Measurements from ENCODE around the gene RAMAC. TPM values are rescaled to one million over a fixed set of nuclear protein-coding genes. Genes with fewer than 3 reads are reported as not detected.

RAMAC gene
- polyA plus RNA-seq, 1 donor from 2014 or later: 116 TPM

DNA sequence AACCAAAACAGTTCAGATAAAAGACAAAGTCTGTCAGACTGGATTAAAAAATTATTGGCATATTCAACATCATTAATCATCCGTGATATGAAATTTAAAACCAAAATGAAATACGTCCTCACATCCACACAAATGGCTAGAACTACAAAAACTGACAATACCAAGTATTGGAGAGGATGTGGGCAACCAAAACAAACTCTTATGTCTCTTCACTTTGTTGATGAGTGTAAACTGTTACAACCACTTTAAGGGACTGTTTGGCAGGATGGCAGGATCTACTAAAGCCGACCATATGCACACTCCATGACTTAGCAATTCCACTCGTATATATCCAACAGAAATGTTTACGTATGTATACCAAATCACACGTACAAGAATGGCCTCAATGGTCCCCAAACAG is 50.2 kb downstream of the RAMAC start:
- Histone ChIP-seq H3K79me2 (replicated peaks; ENCODE audit: insufficient read depth, low read length) (peaks cover 25% of the 10 kb centered on the region), H3K9ac (ENCODE audit: low read length) (no peak overlapping the region), H3K27me3 (ENCODE audit: insufficient read depth, low read depth, low read length) (no peaks in the 10 kb centered on the region), H3K27ac (ENCODE audit: low read length) (no peak overlapping the region), H3K4me2 (ENCODE audit: low read length) (no peak overlapping the region), H3K4me3 (ENCODE audit: low read length) (no peak overlapping the region), H2AFZ (ENCODE audit: low read depth, low read length) (no peak overlapping the region), H3F3A (ENCODE audit: insufficient read depth, low read length, poor library complexity, severe bottlenecking) (no peaks in the 10 kb centered on the region), H3K36me3 (ENCODE audit: insufficient read depth, low read length) (peaks cover 6% of the 10 kb centered on the region), H4K20me1 (ENCODE audit: insufficient read depth) (no peaks in the 10 kb centered on the region), H3K9me2 (ENCODE audit: insufficient read depth, low read length) (no peaks in the 10 kb centered on the region), H3K9me3 (ENCODE audit: low read length) (no peaks in the 10 kb centered on the region)
- TF ChIP-seq POLR2AphosphoS5 (IDR thresholded peaks at IDR 0.05) (no peak), RAD21 (conservative IDR thresholded peaks at IDR 0.05) (no peak), EZH2 (IDR thresholded peaks at IDR 0.05; ENCODE audit: borderline replicate concordance, insufficient read depth, low read length, poor library complexity, severe bottlenecking) (no peak)
- TF ChIP-seq, protein P1, sequence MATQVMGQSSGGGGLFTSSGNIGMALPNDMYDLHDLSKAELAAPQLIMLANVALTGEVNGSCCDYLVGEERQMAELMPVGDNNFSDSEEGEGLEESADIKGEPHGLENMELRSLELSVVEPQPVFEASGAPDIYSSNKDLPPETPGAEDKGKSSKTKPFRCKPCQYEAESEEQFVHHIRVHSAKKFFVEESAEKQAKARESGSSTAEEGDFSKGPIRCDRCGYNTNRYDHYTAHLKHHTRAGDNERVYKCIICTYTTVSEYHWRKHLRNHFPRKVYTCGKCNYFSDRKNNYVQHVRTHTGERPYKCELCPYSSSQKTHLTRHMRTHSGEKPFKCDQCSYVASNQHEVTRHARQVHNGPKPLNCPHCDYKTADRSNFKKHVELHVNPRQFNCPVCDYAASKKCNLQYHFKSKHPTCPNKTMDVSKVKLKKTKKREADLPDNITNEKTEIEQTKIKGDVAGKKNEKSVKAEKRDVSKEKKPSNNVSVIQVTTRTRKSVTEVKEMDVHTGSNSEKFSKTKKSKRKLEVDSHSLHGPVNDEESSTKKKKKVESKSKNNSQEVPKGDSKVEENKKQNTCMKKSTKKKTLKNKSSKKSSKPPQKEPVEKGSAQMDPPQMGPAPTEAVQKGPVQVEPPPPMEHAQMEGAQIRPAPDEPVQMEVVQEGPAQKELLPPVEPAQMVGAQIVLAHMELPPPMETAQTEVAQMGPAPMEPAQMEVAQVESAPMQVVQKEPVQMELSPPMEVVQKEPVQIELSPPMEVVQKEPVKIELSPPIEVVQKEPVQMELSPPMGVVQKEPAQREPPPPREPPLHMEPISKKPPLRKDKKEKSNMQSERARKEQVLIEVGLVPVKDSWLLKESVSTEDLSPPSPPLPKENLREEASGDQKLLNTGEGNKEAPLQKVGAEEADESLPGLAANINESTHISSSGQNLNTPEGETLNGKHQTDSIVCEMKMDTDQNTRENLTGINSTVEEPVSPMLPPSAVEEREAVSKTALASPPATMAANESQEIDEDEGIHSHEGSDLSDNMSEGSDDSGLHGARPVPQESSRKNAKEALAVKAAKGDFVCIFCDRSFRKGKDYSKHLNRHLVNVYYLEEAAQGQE (IDR thresholded peaks at IDR 0.05; ENCODE audit: borderline replicate concordance): no peak

DNA sequence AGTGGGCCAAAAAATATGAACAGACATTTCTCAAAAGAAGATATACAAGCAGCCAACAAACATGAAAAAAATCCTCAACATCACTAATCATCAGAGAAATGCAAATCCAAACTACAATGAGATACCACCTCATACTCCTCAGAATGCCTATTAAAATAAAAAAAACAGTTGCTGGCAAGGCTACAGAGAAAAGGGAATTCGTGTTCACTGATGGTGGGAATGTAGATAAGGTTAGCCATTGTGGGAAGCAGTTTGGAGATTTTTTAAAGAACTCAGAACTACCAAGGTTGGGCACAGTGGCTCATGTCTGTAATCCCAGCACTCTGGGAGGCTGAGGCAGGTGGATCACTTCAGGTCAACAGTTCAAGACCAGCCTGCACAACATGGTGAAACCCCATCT is 53.2 kb downstream of the RAMAC start:
- no peak overlapping the region for H3K4me2 ChIP-seq (ENCODE audit: low read length)
- H3K9me3 ChIP-seq (ENCODE audit: low read length): no peaks in the 10 kb centered on the region
- no peak overlapping the region for H2AFZ ChIP-seq (ENCODE audit: low read depth, low read length)
- peaks cover 6% of the 10 kb centered on the region for H3K36me3 ChIP-seq (ENCODE audit: insufficient read depth, low read length)
- no peaks in the 10 kb centered on the region for H3K9me2 ChIP-seq (ENCODE audit: insufficient read depth, low read length)
- no peak overlapping the region for H3K4me3 ChIP-seq (ENCODE audit: low read length)
- no peak for TF ChIP-seq RAD21 (conservative IDR thresholded peaks at IDR 0.05)
- TF ChIP-seq POLR2AphosphoS5 (IDR thresholded peaks at IDR 0.05): no peak
- TF ChIP-seq, protein P1 (IDR thresholded peaks at IDR 0.05; ENCODE audit: borderline replicate concordance): no peak
- no peak for TF ChIP-seq TAF1 (IDR thresholded peaks at IDR 0.05; ENCODE audit: low read depth)
- TF ChIP-seq, protein P2, sequence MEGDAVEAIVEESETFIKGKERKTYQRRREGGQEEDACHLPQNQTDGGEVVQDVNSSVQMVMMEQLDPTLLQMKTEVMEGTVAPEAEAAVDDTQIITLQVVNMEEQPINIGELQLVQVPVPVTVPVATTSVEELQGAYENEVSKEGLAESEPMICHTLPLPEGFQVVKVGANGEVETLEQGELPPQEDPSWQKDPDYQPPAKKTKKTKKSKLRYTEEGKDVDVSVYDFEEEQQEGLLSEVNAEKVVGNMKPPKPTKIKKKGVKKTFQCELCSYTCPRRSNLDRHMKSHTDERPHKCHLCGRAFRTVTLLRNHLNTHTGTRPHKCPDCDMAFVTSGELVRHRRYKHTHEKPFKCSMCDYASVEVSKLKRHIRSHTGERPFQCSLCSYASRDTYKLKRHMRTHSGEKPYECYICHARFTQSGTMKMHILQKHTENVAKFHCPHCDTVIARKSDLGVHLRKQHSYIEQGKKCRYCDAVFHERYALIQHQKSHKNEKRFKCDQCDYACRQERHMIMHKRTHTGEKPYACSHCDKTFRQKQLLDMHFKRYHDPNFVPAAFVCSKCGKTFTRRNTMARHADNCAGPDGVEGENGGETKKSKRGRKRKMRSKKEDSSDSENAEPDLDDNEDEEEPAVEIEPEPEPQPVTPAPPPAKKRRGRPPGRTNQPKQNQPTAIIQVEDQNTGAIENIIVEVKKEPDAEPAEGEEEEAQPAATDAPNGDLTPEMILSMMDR (IDR thresholded peaks at IDR 0.05; ENCODE audit: poor library complexity, severe bottlenecking): no peak
- no peak for TF ChIP-seq MXI1 (conservative IDR thresholded peaks at IDR 0.05; ENCODE audit: poor library complexity, severe bottlenecking)
- no peak for TF ChIP-seq EZH2 (IDR thresholded peaks at IDR 0.05; ENCODE audit: borderline replicate concordance, insufficient read depth, low read length, poor library complexity, severe bottlenecking)
- no peak for TF ChIP-seq EP300 (conservative IDR thresholded peaks at IDR 0.05; ENCODE audit: poor library complexity, severe bottlenecking)
- no peak for TF ChIP-seq SMC3 (conservative IDR thresholded peaks at IDR 0.05; ENCODE audit: poor library complexity)
- no peak overlapping the region for H3K9ac ChIP-seq (ENCODE audit: low read length)
- no peak overlapping the region for H3K27ac ChIP-seq (ENCODE audit: low read length)
- H3K79me2 ChIP-seq (replicated peaks; ENCODE audit: insufficient read depth, low read length): peaks cover 25% of the 10 kb centered on the region
- no peaks in the 10 kb centered on the region for H4K20me1 ChIP-seq (ENCODE audit: insufficient read depth)
- H3K27me3 ChIP-seq (ENCODE audit: insufficient read depth, low read depth, low read length): no peaks in the 10 kb centered on the region
- H3F3A ChIP-seq (ENCODE audit: insufficient read depth, low read length, poor library complexity, severe bottlenecking): no peaks in the 10 kb centered on the region

Other genes with a start within 250 kb of the RAMAC start
- not detected in 2 replicates for gene FSD2, start 180.1 kb upstream of the RAMAC start, polyA plus RNA-seq
- 1.5 and 2.8 TPM in 2 replicates for gene WHAMM, start 176.6 kb upstream of the RAMAC start, polyA plus RNA-seq
- gene HOMER2, start 33.5 kb upstream of the RAMAC start, polyA plus RNA-seq: 21.7 and 26.9 TPM in 2 replicates
- 17.2 and 23.4 TPM in 2 replicates for gene C15orf40, start 25.4 kb downstream of the RAMAC start, polyA plus RNA-seq
- gene BTBD1, start 81.0 kb downstream of the RAMAC start, polyA plus RNA-seq: 153 and 156 TPM in 2 replicates
- 0.16 TPM in 1 of 2 replicates, not detected in the other for gene TM6SF1, start 121.4 kb downstream of the RAMAC start, polyA plus RNA-seq
- 251 and 339 TPM in 2 replicates for gene HDGFL3, start 221.6 kb downstream of the RAMAC start, polyA plus RNA-seq